Activated naive CD4-positive, alpha-beta T cell treated with anti-CD3 and anti-CD28 coated beads, Interleukin-2, amount 10 ng/mL, durations not matched to agents 7 days and 5 days (primary cell): Measurements from ENCODE around the gene TIE1.

Experiments
- CTCF ChIA-PET: fragments of 350-600 bp; sonication (Branson Sonifier 250); formaldehyde crosslinking; loops from one replicate; lab custom pipeline; 2021; ENCODE audit warnings: antibody characterized with exemption; lab: Charles Lee
- DNase-seq: peaks from one replicate; pipeline ENCODE4 v3.0.0-alpha.2; 2020
- H3K27ac Mint-ChIP-seq: one replicate; pipeline ENCODE4 v1.8.0; 2021; ENCODE audit warnings: mild to moderate bottlenecking, moderate library complexity, mixed read lengths
- H3K27me3 Mint-ChIP-seq: one replicate; pipeline ENCODE4 v1.8.0; 2021; ENCODE audit warnings: mild to moderate bottlenecking, mixed read lengths
- H3K36me3 Mint-ChIP-seq: one replicate; pipeline ENCODE4 v1.8.0; 2021; ENCODE audit warnings: mixed read lengths
- H3K4me1 Mint-ChIP-seq: one replicate; pipeline ENCODE4 v1.8.0; 2021; ENCODE audit warnings: mixed read lengths
- H3K4me3 Mint-ChIP-seq: one replicate; pipeline ENCODE4 v1.8.0; 2021; ENCODE audit warnings: mild to moderate bottlenecking, moderate library complexity, mixed read lengths
- H3K9me3 Mint-ChIP-seq: one replicate; pipeline ENCODE4 v1.8.0; 2021; ENCODE audit warnings: mixed read lengths

TIE1 gene

DNA sequence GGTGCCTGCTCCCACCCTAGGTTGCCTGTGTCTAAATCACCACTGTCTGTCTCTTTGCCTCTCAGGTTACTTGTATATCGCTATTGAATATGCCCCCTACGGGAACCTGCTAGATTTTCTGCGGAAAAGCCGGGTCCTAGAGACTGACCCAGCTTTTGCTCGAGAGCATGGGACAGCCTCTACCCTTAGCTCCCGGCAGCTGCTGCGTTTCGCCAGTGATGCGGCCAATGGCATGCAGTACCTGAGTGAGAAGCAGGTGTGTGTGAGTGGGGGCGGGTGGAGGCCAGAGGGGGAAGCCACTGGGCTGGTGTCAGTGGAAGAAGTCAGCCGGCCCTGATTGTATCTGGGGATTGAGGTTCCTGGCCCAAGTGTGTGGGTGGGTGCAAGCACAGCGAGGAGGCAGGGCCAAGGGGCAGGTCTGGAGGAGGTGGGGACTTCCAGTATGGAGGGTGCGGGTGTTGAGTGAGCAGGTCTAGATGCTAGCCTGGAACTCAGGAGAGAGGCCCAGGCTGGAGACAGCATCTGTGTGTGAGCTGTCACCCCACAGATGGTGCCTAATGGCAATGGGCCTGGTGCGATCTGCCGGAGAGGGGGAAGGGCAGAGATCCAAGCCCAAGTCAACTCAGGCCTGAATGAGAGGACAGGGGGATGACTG, 17.2 kb downstream of the TIE1 start:
- H3K27ac Mint-ChIP-seq, result no peak overlapping the region
- DNase-seq, result peak; percentile 4
- no peak overlapping the region for H3K4me3 Mint-ChIP-seq
- no peaks in the 10 kb centered on the region for H3K4me1 Mint-ChIP-seq
- no peaks in the 10 kb centered on the region for H3K9me3 Mint-ChIP-seq
- CTCF ChIA-PET, result no interaction called here
- H3K27me3 Mint-ChIP-seq, result no peaks in the 10 kb centered on the region
- no peaks in the 10 kb centered on the region for H3K36me3 Mint-ChIP-seq

- DNase-seq, result no peak
- Mint-ChIP-seq H3K4me1 (no peaks in the 10 kb centered on the region), H3K36me3 (no peaks in the 10 kb centered on the region), H3K9me3 (no peaks in the 10 kb centered on the region), H3K4me3 (no peak overlapping the region), H3K27ac (no peak overlapping the region), H3K27me3 (no peaks in the 10 kb centered on the region)
- CTCF ChIA-PET, result interaction anchor here (0.6 kb wide), 1 partner anchor 806 kb away, joined by 3 read pairs; no protein-coding TSS in a partner anchor
These were observed 18.0 kb downstream of the TIE1 start for GRCh38 chr1:43318831-43319230.

- no peaks in the 10 kb centered on the region for H3K36me3 Mint-ChIP-seq
- H3K27ac Mint-ChIP-seq, result no peak overlapping the region
- H3K4me3 Mint-ChIP-seq, result no peak overlapping the region
- no peaks in the 10 kb centered on the region for H3K27me3 Mint-ChIP-seq
- H3K4me1 Mint-ChIP-seq, result no peaks in the 10 kb centered on the region
- H3K9me3 Mint-ChIP-seq, result peaks cover 2% of the 10 kb centered on the region
- CTCF ChIA-PET, result interaction anchor here (0.6 kb wide), 1 partner anchor 807 kb away, joined by 3 read pairs; no protein-coding TSS in a partner anchor
- no peak for DNase-seq
These were observed 18.5 kb downstream of the TIE1 start for GRCh38 chr1:43319288-43319687.

DNA sequence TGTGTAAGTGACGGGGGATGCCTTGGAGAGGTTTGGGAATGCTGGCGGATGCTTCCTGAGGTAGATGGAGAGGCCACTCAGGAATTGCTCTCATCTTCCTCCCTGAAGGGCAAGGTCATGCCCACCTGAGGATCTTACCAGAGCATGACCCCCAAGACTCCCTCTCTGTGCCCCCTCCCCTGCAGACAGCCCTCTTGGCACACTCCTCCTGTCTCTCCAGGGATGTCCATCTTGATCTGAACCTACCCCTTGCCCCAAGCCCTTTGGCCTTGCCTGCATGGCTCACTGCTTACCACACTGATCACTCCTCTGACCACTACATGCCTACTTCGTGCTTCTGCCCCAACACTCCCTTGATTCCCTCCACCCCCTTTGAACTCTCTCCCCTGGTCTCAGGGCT, 19.0 kb downstream of the TIE1 start:
- Mint-ChIP-seq H3K27me3 (peaks cover 3% of the 10 kb centered on the region), H3K4me1 (no peaks in the 10 kb centered on the region), H3K36me3 (peaks cover 1% of the 10 kb centered on the region), H3K9me3 (peaks cover 5% of the 10 kb centered on the region), H3K27ac (no peak overlapping the region), H3K4me3 (no peak overlapping the region)
- DNase-seq, result peak; percentile 9
- CTCF ChIA-PET, result no interaction called here

GRCh38 chr1:43321331-43321891, 20.6 kb downstream of the TIE1 start:
- Mint-ChIP-seq H3K27ac (no peak overlapping the region), H3K4me3 (no peak overlapping the region), H3K27me3 (peaks cover 4% of the 10 kb centered on the region), H3K4me1 (no peaks in the 10 kb centered on the region), H3K36me3 (peaks cover 1% of the 10 kb centered on the region), H3K9me3 (peaks cover 14% of the 10 kb centered on the region)
- peak; percentile 16 for DNase-seq
- CTCF ChIA-PET, result no interaction called here

GRCh38 chr1:43322506-43322905, 21.7 kb downstream of the TIE1 start:
- Mint-ChIP-seq H3K9me3 (peaks cover 18% of the 10 kb centered on the region), H3K4me3 (no peak overlapping the region), H3K36me3 (peaks cover 1% of the 10 kb centered on the region), H3K27me3 (peaks cover 4% of the 10 kb centered on the region), H3K27ac (no peak overlapping the region), H3K4me1 (no peaks in the 10 kb centered on the region)
- CTCF ChIA-PET, result interaction anchor here (1.0 kb wide), 1 partner anchor 41 kb away, joined by 3 read pairs; no protein-coding TSS in a partner anchor
- peak; percentile 11 for DNase-seq

- Mint-ChIP-seq H3K9me3 (peaks cover 22% of the 10 kb centered on the region), H3K36me3 (peaks cover 3% of the 10 kb centered on the region), H3K27ac (no peak overlapping the region), H3K27me3 (peaks cover 5% of the 10 kb centered on the region), H3K4me1 (no peaks in the 10 kb centered on the region), H3K4me3 (no peak overlapping the region)
- CTCF ChIA-PET, result no interaction called here
- peak; percentile 8 for DNase-seq
These were observed 24.0 kb downstream of the TIE1 start for GRCh38 chr1:43324810-43325209.

GRCh38 chr1:43325381-43325780, 24.6 kb downstream of the TIE1 start:
- Mint-ChIP-seq H3K36me3 (peaks cover 3% of the 10 kb centered on the region), H3K4me1 (peaks cover 5% of the 10 kb centered on the region), H3K27ac (no peak overlapping the region), H3K27me3 (peaks cover 10% of the 10 kb centered on the region), H3K9me3 (peaks cover 22% of the 10 kb centered on the region), H3K4me3 (no peak overlapping the region)
- CTCF ChIA-PET, result no interaction called here
- DNase-seq, result no peak

- no peak for DNase-seq
- H3K36me3 Mint-ChIP-seq, result peaks cover 3% of the 10 kb centered on the region
- H3K4me1 Mint-ChIP-seq, result peaks cover 6% of the 10 kb centered on the region
- CTCF ChIA-PET, result no interaction called here
- no peak overlapping the region for H3K4me3 Mint-ChIP-seq
- H3K27ac Mint-ChIP-seq, result no peak overlapping the region
- peaks cover 10% of the 10 kb centered on the region for H3K27me3 Mint-ChIP-seq
- H3K9me3 Mint-ChIP-seq, result peaks cover 22% of the 10 kb centered on the region
These were observed 26.9 kb downstream of the TIE1 start for GRCh38 chr1:43327549-43328292.

- CTCF ChIA-PET, result interaction anchor here (0.7 to 1.5 kb wide), 3 partner anchors 28 to 93 kb away, joined by 3 to 5 read pairs (median 3); partner anchors contain the start of gene CDC20
- no peak overlapping the region for H3K27ac Mint-ChIP-seq
- H3K4me1 Mint-ChIP-seq, result peaks cover 6% of the 10 kb centered on the region
- DNase-seq, result peak; percentile 27
- H3K36me3 Mint-ChIP-seq, result peaks cover 1% of the 10 kb centered on the region
- peaks cover 6% of the 10 kb centered on the region for H3K27me3 Mint-ChIP-seq
- peaks cover 13% of the 10 kb centered on the region for H3K9me3 Mint-ChIP-seq
- no peak overlapping the region for H3K4me3 Mint-ChIP-seq
These were observed 29.4 kb downstream of the TIE1 start for GRCh38 chr1:43329995-43330751.

DNA sequence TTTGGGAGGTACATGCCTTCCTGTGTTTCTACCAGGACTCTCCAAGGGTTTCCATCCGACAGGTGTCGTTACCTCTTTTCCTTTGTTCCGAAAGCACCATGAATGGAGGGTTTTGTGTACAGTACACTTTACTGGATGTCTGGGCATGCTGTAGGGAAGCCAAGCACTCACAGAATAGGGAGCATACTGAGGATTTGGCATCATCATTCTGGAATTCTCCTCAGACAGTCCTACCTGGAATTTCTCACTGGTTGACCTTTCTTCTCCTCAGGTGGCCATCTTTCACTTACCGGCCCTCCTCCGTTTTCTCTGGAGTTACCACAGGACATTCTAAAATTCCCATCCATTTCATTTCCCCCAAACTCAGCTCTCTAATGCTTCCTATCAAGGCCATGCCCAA, 30.9 kb downstream of the TIE1 start:
- CTCF ChIA-PET, result no interaction called here

GRCh38 chr1:43334453-43335205, 33.8 kb downstream of the TIE1 start:
- DNase-seq, result no peak
- CTCF ChIA-PET, result no interaction called here
- H3K4me3 Mint-ChIP-seq, result no peak overlapping the region
- H3K9me3 Mint-ChIP-seq, result no peaks in the 10 kb centered on the region
- no peak overlapping the region for H3K27ac Mint-ChIP-seq
- H3K27me3 Mint-ChIP-seq, result peaks cover 18% of the 10 kb centered on the region
- peaks cover 6% of the 10 kb centered on the region for H3K4me1 Mint-ChIP-seq
- H3K36me3 Mint-ChIP-seq, result no peaks in the 10 kb centered on the region

More for the DNA sequence above, 30.9 kb downstream of the TIE1 start:
- H3K4me1 Mint-ChIP-seq, result peaks cover 6% of the 10 kb centered on the region
- no peak for DNase-seq
- H3K27ac Mint-ChIP-seq, result no peak overlapping the region
- H3K9me3 Mint-ChIP-seq, result peaks cover 8% of the 10 kb centered on the region
- H3K36me3 Mint-ChIP-seq, result peaks cover 1% of the 10 kb centered on the region
- H3K4me3 Mint-ChIP-seq, result no peak overlapping the region
- peaks cover 6% of the 10 kb centered on the region for H3K27me3 Mint-ChIP-seq

DNA sequence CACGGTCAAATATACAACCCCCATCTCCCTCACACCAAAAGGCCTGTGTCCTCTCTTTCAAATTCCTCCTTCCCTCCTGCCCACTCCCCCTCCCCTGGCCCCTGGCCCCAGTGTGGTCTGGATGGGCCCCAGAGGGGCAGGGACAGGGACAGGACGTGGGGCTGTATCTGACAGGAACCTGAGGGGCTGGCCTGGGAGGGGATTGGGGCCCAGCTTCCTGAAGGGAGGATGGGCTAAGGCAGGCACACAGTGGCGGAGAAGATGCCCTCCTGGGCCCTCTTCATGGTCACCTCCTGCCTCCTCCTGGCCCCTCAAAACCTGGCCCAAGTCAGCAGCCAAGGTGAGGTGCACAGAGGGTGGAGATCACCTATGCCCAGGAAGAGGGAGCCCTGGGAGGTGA, 36.8 kb downstream of the TIE1 start, which contains the start of gene MPL:
MPL (plus strand) TSS at position 231 of the 400 bp plus-strand sequence; CDS start at position 262, 31 bp downstream.
- H3K27ac Mint-ChIP-seq, result no peak within 1 kb of the TSS
- H3K4me1 Mint-ChIP-seq, result no peaks in the 10 kb centered on the region
- H3K27me3 Mint-ChIP-seq, result peaks cover 19% of the 10 kb centered on the region
- H3K4me3 Mint-ChIP-seq, result no peak within 1 kb of the TSS
- no peaks in the 10 kb centered on the region for H3K36me3 Mint-ChIP-seq
- CTCF ChIA-PET, result no interaction called here
- DNase-seq, result no peak
- no peaks in the 10 kb centered on the region for H3K9me3 Mint-ChIP-seq
